ENCODE measurements around the gene DUSP14.

GRCh38 chr17:37490638-37491614 lies 1.2 kb downstream of the DUSP14 start:
- no peak for TF ChIP-seq POLR2A (IDR thresholded peaks at IDR 0.05)
- TF ChIP-seq, protein P1, sequence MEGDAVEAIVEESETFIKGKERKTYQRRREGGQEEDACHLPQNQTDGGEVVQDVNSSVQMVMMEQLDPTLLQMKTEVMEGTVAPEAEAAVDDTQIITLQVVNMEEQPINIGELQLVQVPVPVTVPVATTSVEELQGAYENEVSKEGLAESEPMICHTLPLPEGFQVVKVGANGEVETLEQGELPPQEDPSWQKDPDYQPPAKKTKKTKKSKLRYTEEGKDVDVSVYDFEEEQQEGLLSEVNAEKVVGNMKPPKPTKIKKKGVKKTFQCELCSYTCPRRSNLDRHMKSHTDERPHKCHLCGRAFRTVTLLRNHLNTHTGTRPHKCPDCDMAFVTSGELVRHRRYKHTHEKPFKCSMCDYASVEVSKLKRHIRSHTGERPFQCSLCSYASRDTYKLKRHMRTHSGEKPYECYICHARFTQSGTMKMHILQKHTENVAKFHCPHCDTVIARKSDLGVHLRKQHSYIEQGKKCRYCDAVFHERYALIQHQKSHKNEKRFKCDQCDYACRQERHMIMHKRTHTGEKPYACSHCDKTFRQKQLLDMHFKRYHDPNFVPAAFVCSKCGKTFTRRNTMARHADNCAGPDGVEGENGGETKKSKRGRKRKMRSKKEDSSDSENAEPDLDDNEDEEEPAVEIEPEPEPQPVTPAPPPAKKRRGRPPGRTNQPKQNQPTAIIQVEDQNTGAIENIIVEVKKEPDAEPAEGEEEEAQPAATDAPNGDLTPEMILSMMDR (IDR thresholded peaks at IDR 0.05), result no peak
